ENCODE data around the gene PXDN. TPM values are rescaled to one million over a fixed set of nuclear protein-coding genes. Genes with fewer than 3 reads are reported as not detected.

Gene PXDN
- total RNA-seq, 1 experiment from 2014 or later = 96.1 TPM

DNA sequence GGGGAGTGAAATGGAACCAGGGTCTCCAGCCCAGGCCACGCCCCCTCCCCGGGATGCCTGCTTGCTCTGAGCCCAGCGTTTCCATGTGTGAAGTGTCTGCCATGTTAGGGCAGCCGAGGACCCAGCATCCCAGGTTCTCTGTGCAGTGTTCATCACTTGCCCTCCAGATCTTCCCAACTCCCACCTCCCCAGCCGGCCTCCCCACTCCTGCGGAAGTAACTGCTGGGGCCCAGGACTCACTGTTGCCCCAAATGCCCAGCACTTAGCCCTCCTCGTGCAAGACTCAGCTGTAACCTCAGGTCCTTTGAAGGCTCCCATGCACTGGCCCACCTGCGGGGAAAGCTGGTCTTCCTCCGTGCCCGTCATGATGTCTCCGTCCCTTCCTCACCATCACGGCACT, 9.7 kb upstream of the PXDN start:
- intact Hi-C loops (cut with micrococcal nuclease) = loop anchor here (5.0 kb wide), 1 partner anchor 162 kb away; no protein-coding TSS in a partner anchor
- POLR2A ChIA-PET = interaction anchor here (1.4 kb wide), 1 partner anchor 15 kb away, joined by 4 read pairs; no protein-coding TSS in a partner anchor
- CTCF ChIA-PET = interaction anchor here (0.6 to 6.1 kb wide), 7 partner anchors 15 to 1225 kb away, joined by 3 to 63 read pairs (median 3); no protein-coding TSS in a partner anchor

DNA sequence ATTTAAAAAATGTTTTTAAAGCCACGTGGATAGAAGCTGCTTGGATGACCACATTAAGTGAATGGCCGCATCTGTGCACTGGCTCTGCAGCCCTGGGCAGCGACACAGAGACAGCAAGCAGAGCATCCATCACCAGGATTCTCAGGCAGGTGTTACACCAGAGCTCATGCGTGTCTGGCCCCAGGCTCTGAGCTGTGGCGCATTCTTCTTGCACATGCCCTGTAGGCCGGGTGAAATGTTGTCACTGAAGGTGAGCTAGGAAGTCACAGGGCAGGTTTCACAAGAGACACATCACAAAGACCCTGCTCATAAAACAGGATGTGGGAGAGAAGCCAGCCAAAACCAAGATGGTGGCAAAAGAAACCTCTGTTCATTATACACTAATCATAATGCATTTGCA, 8.4 kb upstream of the PXDN start:
- BruUV-seq (replicated peaks) = no TSS peak
- Mint-ChIP-seq H3K4me1 (ENCODE audit: insufficient read depth, unreplicated experiment) (peaks cover 13% of the 10 kb centered on the region), H3K27ac (ENCODE audit: low read depth, unreplicated experiment) (no peak overlapping the region), H3K9me3 (ENCODE audit: unreplicated experiment) (no peaks in the 10 kb centered on the region), H3K27me3 (ENCODE audit: insufficient read depth, unreplicated experiment) (no peaks in the 10 kb centered on the region), H3K36me3 (ENCODE audit: insufficient read depth, unreplicated experiment) (no peaks in the 10 kb centered on the region), H3K4me3 (ENCODE audit: unreplicated experiment) (no peak overlapping the region)
- ChIA-PET POLR2A (interaction anchor here (1.4 kb wide), 1 partner anchor 17 kb away, joined by 4 read pairs; no protein-coding TSS in a partner anchor), CTCF (interaction anchor here (0.6 to 6.1 kb wide), 8 partner anchors 14 to 173 kb away, joined by 3 to 63 read pairs (median 4); no protein-coding TSS in a partner anchor)
- intact Hi-C loops (cut with micrococcal nuclease) = loop anchor here (5.0 kb wide), 1 partner anchor 160 kb away; no protein-coding TSS in a partner anchor
- TF ChIP-seq, protein P1, sequence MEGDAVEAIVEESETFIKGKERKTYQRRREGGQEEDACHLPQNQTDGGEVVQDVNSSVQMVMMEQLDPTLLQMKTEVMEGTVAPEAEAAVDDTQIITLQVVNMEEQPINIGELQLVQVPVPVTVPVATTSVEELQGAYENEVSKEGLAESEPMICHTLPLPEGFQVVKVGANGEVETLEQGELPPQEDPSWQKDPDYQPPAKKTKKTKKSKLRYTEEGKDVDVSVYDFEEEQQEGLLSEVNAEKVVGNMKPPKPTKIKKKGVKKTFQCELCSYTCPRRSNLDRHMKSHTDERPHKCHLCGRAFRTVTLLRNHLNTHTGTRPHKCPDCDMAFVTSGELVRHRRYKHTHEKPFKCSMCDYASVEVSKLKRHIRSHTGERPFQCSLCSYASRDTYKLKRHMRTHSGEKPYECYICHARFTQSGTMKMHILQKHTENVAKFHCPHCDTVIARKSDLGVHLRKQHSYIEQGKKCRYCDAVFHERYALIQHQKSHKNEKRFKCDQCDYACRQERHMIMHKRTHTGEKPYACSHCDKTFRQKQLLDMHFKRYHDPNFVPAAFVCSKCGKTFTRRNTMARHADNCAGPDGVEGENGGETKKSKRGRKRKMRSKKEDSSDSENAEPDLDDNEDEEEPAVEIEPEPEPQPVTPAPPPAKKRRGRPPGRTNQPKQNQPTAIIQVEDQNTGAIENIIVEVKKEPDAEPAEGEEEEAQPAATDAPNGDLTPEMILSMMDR (IDR thresholded peaks at IDR 0.05; ENCODE audit: unreplicated experiment) = no peak
- no peak for DNase-seq (ENCODE audit: unreplicated experiment)

More for the DNA sequence above, 9.7 kb upstream of the PXDN start:
- no peak overlapping the region for H3K4me3 Mint-ChIP-seq (ENCODE audit: unreplicated experiment)
- no peaks in the 10 kb centered on the region for H3K9me3 Mint-ChIP-seq (ENCODE audit: unreplicated experiment)
- no peak overlapping the region for H3K27ac Mint-ChIP-seq (ENCODE audit: low read depth, unreplicated experiment)
- H3K27me3 Mint-ChIP-seq (ENCODE audit: insufficient read depth, unreplicated experiment) = no peaks in the 10 kb centered on the region
- TF ChIP-seq, protein P1 (IDR thresholded peaks at IDR 0.05; ENCODE audit: unreplicated experiment) = no peak
- no peak for DNase-seq (ENCODE audit: unreplicated experiment)
- no TSS peak for BruUV-seq (replicated peaks)
- peaks cover 9% of the 10 kb centered on the region for H3K4me1 Mint-ChIP-seq (ENCODE audit: insufficient read depth, unreplicated experiment)
- no peaks in the 10 kb centered on the region for H3K36me3 Mint-ChIP-seq (ENCODE audit: insufficient read depth, unreplicated experiment)

DNA sequence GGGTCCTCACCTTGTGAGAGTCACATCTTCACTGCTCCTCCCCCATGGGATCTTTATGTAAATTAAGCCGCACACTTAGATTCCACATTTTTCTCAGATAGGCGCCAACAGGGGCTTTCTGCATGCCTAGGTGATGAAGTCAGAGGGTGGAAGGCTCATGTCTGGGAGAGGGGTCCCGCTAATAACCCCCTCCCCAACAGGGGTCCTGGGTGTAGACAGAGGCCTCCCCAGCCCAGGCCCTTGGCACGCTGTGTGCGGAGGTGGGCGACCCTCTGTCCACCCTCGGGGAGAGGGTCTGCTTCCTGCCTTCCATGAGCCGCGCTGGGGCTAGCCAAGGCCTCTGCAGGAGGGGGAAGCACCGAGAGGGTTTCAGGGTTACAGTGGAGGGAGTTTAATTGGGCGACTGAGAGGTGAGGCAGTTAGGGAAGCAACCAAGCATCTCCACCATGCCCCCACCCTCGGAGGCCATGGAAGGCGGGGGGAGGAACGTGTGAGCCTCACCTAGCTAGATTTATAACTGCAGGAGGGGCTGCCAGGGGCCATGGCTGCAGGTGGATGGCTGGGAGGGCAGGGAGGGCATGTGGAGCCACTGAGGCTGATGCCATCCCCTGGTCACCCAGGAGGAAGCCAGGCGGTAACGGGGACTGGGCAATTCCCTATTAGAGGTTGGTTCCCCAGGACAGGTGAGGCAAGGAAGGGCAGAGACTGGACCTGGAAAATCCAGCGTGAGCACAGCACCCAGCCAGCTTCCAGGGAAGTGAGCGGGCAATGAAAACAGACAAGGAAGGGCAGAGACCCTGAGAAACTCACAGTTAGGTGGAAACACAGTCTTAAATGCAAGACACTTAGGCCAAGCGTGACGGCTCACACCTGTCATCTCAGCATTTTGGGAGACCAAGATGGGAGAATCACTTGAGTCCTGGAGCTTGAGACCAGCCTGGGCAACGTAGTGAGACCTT, 7.7 kb upstream of the PXDN start:
- no peak overlapping the region for H3K27ac Mint-ChIP-seq (ENCODE audit: low read depth, unreplicated experiment)
- H3K27me3 Mint-ChIP-seq (ENCODE audit: insufficient read depth, unreplicated experiment) = no peaks in the 10 kb centered on the region
- H3K36me3 Mint-ChIP-seq (ENCODE audit: insufficient read depth, unreplicated experiment) = no peaks in the 10 kb centered on the region
- intact Hi-C loops (cut with micrococcal nuclease) = loop anchor here (2.0 to 5.0 kb wide), 4 partner anchors 65 to 197 kb away; no protein-coding TSS in a partner anchor
- no peak for DNase-seq (ENCODE audit: unreplicated experiment)
- no peaks in the 10 kb centered on the region for H3K9me3 Mint-ChIP-seq (ENCODE audit: unreplicated experiment)
- peaks cover 13% of the 10 kb centered on the region for H3K4me1 Mint-ChIP-seq (ENCODE audit: insufficient read depth, unreplicated experiment)
- TF ChIP-seq, protein P1 (IDR thresholded peaks at IDR 0.05; ENCODE audit: unreplicated experiment) = no peak
- CTCF ChIA-PET = interaction anchor here (0.5 to 6.1 kb wide), 20 partner anchors 8 to 360 kb away, joined by 3 to 63 read pairs (median 6); no protein-coding TSS in a partner anchor
- H3K4me3 Mint-ChIP-seq (ENCODE audit: unreplicated experiment) = no peak overlapping the region
- no TSS peak for BruUV-seq (replicated peaks)
- POLR2A ChIA-PET = no interaction called here
